GM12892 (cell line): ENCODE measurements around the gene EMX1.

Experiments used
- POLR2A ChIP-seq: IDR thresholded peaks from 2 replicates; pipeline ENCODE4 v1.6.1; 2011; ENCODE audit warnings: low read depth, low read length, control low read depth
- POLR2AphosphoS5 ChIP-seq: IDR thresholded peaks from 2 replicates; pipeline ENCODE4 v1.6.1; 2011; ENCODE audit warnings: low read depth, low read length, control low read depth

DNA sequence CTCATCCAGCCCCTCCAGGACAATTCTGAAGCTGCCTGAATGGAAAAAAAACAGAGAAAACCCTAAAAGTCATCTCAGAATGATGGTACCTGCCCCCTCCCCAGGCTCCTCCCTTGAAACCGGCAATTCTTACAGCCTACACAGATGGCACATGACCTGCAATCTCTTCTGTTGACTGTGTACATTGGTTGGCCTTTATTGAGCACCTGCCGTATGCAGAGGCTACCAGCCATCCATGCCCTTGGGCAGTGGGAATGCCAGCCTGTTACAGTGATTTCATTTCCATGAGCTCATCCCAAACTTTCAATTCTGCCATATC is 57.1 kb downstream of the EMX1 start:
- TF ChIP-seq POLR2AphosphoS5 (no peak), POLR2A (no peak)
